Esophagus squamous epithelium (tissue), 4 donors: ENCODE measurements around the gene TMEFF2.

Experiments
- CTCF ChIP-seq, 6 experiments: fragments of 450-650 bp in 4 of 6; fragments of 200-600 bp in 2 of 6; sonication (generic) in 2 of 6; IDR thresholded peaks; one replicate each; pipeline ENCODE4 v1.5.1; 2016 to 2019; ENCODE audit warnings: antibody characterized with exemption in 6 of 6, mild to moderate bottlenecking in 4 of 6, moderate library complexity in 4 of 6
- POLR2A ChIP-seq, 4 donors: fragments of 450-650 bp; IDR thresholded peaks; one replicate each; pipeline ENCODE4 v1.6.1; 2017; ENCODE audit warnings: antibody characterized with exemption in 4 of 4, mild to moderate bottlenecking in 4 of 4, moderate library complexity in 3 of 4

- TF ChIP-seq CTCF (IDR thresholded peaks at IDR 0.05) (no peak), POLR2A (IDR thresholded peaks at IDR 0.05) (no peak)
These were observed 122.0 kb downstream of the TMEFF2 start for GRCh38 chr2:192072778-192073177.
